GM19395 (cell line): Measurements from ENCODE around the gene TMEM256.
"Not testable (repeated sequence)": the region's sequence is repeated elsewhere in the genome, so short reads cannot be mapped to it uniquely, and the experiment has no call there.

Experiments used
- ATAC-seq: cut with Tn5 transposase; IDR thresholded peaks from one replicate; pipeline ENCODE4 v1.9.1; 2021; ENCODE audit warnings: mild to moderate bottlenecking, moderate library complexity; ENCODE audit not compliant: unreplicated experiment

TMEM256 gene

GRCh38 chr17:7384489-7385081 lies 19.3 kb downstream of the TMEM256 start:
- ATAC-seq, result no peak

GRCh38 chr17:7383742-7384488 lies 20.0 kb downstream of the TMEM256 start:
- ATAC-seq, result no peak

- ATAC-seq, result no peak
Observed at GRCh38 chr17:7383371-7383741, 20.5 kb downstream of the TMEM256 start.

GRCh38 chr17:7382901-7383300 lies 21.0 kb downstream of the TMEM256 start:
- ATAC-seq, result no peak

GRCh38 chr17:7380855-7381683 lies 22.8 kb downstream of the TMEM256 start, which contains the start of gene TNK1:
Gene TNK1 (plus strand): TSS chr17:7381089. CDS start chr17:7382927, 1,838 bp downstream.
- ATAC-seq, result no peak

GRCh38 chr17:7380321-7380720 lies 23.6 kb downstream of the TMEM256 start:
- ATAC-seq, result no peak

GRCh38 chr17:7379134-7379533 lies 24.8 kb downstream of the TMEM256 start:
- no peak for ATAC-seq

GRCh38 chr17:7374353-7374752 lies 29.5 kb downstream of the TMEM256 start:
- ATAC-seq, result no peak

- no peak for ATAC-seq
Observed at GRCh38 chr17:7370853-7371252, 33.0 kb downstream of the TMEM256 start.

- ATAC-seq, result no peak
Observed at GRCh38 chr17:7369825-7370224, 34.1 kb downstream of the TMEM256 start.

- ATAC-seq, result not testable (repeated sequence)
Observed at GRCh38 chr17:7368599-7368994, 35.3 kb downstream of the TMEM256 start.

GRCh38 chr17:7367918-7368598 lies 35.8 kb downstream of the TMEM256 start:
- no peak for ATAC-seq

- no peak for ATAC-seq
Observed at GRCh38 chr17:7367083-7367482, 36.8 kb downstream of the TMEM256 start.

- ATAC-seq, result not testable (repeated sequence)
Observed at GRCh38 chr17:7365963-7366362, 37.9 kb downstream of the TMEM256 start.

- ATAC-seq, result no peak
Observed at GRCh38 chr17:7363311-7363710, 40.6 kb downstream of the TMEM256 start.

GRCh38 chr17:7361906-7362305 lies 42.0 kb downstream of the TMEM256 start:
- ATAC-seq, result no peak

GRCh38 chr17:7357381-7357780 lies 46.5 kb downstream of the TMEM256 start:
- ATAC-seq, result no peak

- no peak for ATAC-seq
Observed at GRCh38 chr17:7356756-7357155, 47.1 kb downstream of the TMEM256 start.

GRCh38 chr17:7356072-7356549 lies 47.8 kb downstream of the TMEM256 start:
- no peak for ATAC-seq

- ATAC-seq, result no peak
Observed at GRCh38 chr17:7355573-7355972, 48.3 kb downstream of the TMEM256 start.

GRCh38 chr17:7355053-7355452 lies 48.8 kb downstream of the TMEM256 start, which contains the start of gene TMEM95:
Gene TMEM95 (plus strand): TSS chr17:7355156. CDS start chr17:7355205, 49 bp downstream.
- ATAC-seq, result no peak
